ENCODE measurements around the gene AKIRIN1. TPM values are rescaled to one million over a fixed set of nuclear protein-coding genes. Genes with fewer than 3 reads are reported as not detected.

The AKIRIN1 gene
- total and polyA plus RNA-seq, 2 donors (not counting 3 experiments of a cell fraction or from before 2014, with no cell fraction given): 28.4 to 43.4 TPM

GRCh38 chr1:39048745-39049370 is 57.8 kb downstream of the AKIRIN1 start:
- no peaks in the 10 kb centered on the region for H3K9me1 ChIP-seq (replicated peaks; ENCODE audit: control insufficient read depth, extremely low read depth, insufficient read depth, low read length)
- H3K9me3 ChIP-seq (replicated peaks; ENCODE audit: control insufficient read depth, insufficient read depth, low read length): no peaks in the 10 kb centered on the region
- no peak for TF ChIP-seq POLR2AphosphoS5 (IDR thresholded peaks at IDR 0.05; ENCODE audit: insufficient read depth, low read depth, low read length)
- no peak for TF ChIP-seq MAX (IDR thresholded peaks at IDR 0.05; ENCODE audit: insufficient read depth, insufficient read length)
- TF ChIP-seq POLR2A (IDR thresholded peaks at IDR 0.05; ENCODE audit: low read depth, low read length): no peak
- no peak for TF ChIP-seq FOS (IDR thresholded peaks at IDR 0.05; ENCODE audit: borderline replicate concordance, insufficient read depth, low read length)
- TF ChIP-seq MYC (IDR thresholded peaks at IDR 0.05; ENCODE audit: low read depth, low read length): no peak
- TF ChIP-seq JUN (IDR thresholded peaks at IDR 0.05; ENCODE audit: borderline replicate concordance, insufficient read depth, insufficient read length, low read depth): no peak
- DNase-seq (ENCODE audit: low read depth, low spot score) (no peak), FAIRE-seq (no peak)
- BruUV-seq (replicated peaks): no TSS peak
- no peak overlapping the region for H2AFZ ChIP-seq (ENCODE audit: low read depth, low read length)
- CTCF ChIA-PET: no interaction called here
- H3K27me3 ChIP-seq (ENCODE audit: control insufficient read depth in 2 of 2, insufficient read depth in 2 of 2, low read length in 2 of 2): no peaks in the 10 kb centered on the region
- peak overlapping the region; percentile 74 for H3K27ac ChIP-seq (ENCODE audit: insufficient read depth, low read depth, low read length)
- no peaks in the 10 kb centered on the region for H3K79me2 ChIP-seq (ENCODE audit: control insufficient read depth, insufficient read depth, low read length)
- POLR2A ChIA-PET: no interaction called here
- H3K4me2 ChIP-seq (ENCODE audit: insufficient read depth, low read length): no peak overlapping the region
- H3K4me1 ChIP-seq (ENCODE audit: control insufficient read depth, extremely low read depth, insufficient read depth, low read length): peaks cover 16% of the 10 kb centered on the region
- no peak overlapping the region for H3K4me3 ChIP-seq (replicated peaks in 1 of 3; ENCODE audit: insufficient read depth in 1 of 3, low read depth in 1 of 3, low read length in 3 of 3)
- no peaks in the 10 kb centered on the region for H3K36me3 ChIP-seq (ENCODE audit: control insufficient read depth in 2 of 2, extremely low read depth in 1 of 2, insufficient read depth in 2 of 2, low read length in 2 of 2)
- H4K20me1 ChIP-seq (replicated peaks; ENCODE audit: control insufficient read depth, extremely low read depth, insufficient read depth, low read length): no peaks in the 10 kb centered on the region
- no peak overlapping the region for H3K9ac ChIP-seq (replicated peaks; ENCODE audit: extremely low read depth, insufficient read depth, low read length)
- intact Hi-C loops (cut with micrococcal nuclease) (no loop called here), dilution Hi-C loops (cut with MboI; ENCODE audit: extremely low pct_ligation_motif_present, low sequenced_read_pairs) (no loop called here)

DNA sequence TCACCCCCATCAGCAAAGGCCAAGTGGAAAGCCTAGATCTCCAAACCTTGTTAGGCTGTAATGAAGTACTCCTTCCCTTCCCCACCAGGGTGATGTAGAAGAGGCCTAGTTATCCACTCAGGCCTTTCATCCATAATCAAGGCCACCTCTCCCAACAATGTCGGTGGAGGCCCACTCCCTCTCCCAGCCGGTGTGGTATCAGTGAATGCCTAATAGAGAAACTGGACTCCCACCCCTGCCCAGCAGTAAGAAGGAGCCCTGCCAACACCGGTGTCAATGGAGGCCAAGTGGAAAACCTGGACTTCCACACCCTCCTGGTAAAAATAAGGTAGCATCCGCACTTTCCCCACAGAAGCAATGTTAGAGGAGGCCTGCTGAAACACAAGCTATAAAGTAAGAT is 58.9 kb downstream of the AKIRIN1 start:
- Histone ChIP-seq H2AFZ (ENCODE audit: low read depth, low read length) (no peak overlapping the region), H3K9me3 (replicated peaks; ENCODE audit: control insufficient read depth, insufficient read depth, low read length) (no peaks in the 10 kb centered on the region), H3K4me3 (replicated peaks in 1 of 3; ENCODE audit: insufficient read depth in 1 of 3, low read depth in 1 of 3, low read length in 3 of 3) (no peak overlapping the region), H3K4me1 (ENCODE audit: control insufficient read depth, extremely low read depth, insufficient read depth, low read length) (peaks cover 16% of the 10 kb centered on the region), H3K4me2 (ENCODE audit: insufficient read depth, low read length) (no peak overlapping the region), H3K79me2 (ENCODE audit: control insufficient read depth, insufficient read depth, low read length) (no peaks in the 10 kb centered on the region), H3K27me3 (ENCODE audit: control insufficient read depth in 2 of 2, insufficient read depth in 2 of 2, low read length in 2 of 2) (no peaks in the 10 kb centered on the region), H3K9me1 (replicated peaks; ENCODE audit: control insufficient read depth, extremely low read depth, insufficient read depth, low read length) (no peaks in the 10 kb centered on the region), H3K9ac (replicated peaks; ENCODE audit: extremely low read depth, insufficient read depth, low read length) (no peak overlapping the region), H4K20me1 (replicated peaks; ENCODE audit: control insufficient read depth, extremely low read depth, insufficient read depth, low read length) (no peaks in the 10 kb centered on the region), H3K36me3 (ENCODE audit: control insufficient read depth in 2 of 2, extremely low read depth in 1 of 2, insufficient read depth in 2 of 2, low read length in 2 of 2) (no peaks in the 10 kb centered on the region), H3K27ac (ENCODE audit: insufficient read depth, low read depth, low read length) (no peak overlapping the region)
- no TSS peak for BruUV-seq (replicated peaks)
- no peak for DNase-seq (ENCODE audit: low read depth, low spot score)
- TF ChIP-seq CTCF (IDR thresholded peaks at IDR 0.05; ENCODE audit: extremely low read depth in 1 of 2, insufficient read depth in 1 of 2, low read depth in 1 of 2, low read length in 2 of 2) (no peak), POLR2AphosphoS5 (IDR thresholded peaks at IDR 0.05; ENCODE audit: insufficient read depth, low read depth, low read length) (no peak), JUN (IDR thresholded peaks at IDR 0.05; ENCODE audit: borderline replicate concordance, insufficient read depth, insufficient read length, low read depth) (no peak), FOS (IDR thresholded peaks at IDR 0.05; ENCODE audit: borderline replicate concordance, insufficient read depth, low read length) (no peak), POLR2A (IDR thresholded peaks at IDR 0.05; ENCODE audit: low read depth, low read length) (no peak), GATA2 (IDR thresholded peaks at IDR 0.05; ENCODE audit: insufficient read depth, insufficient read length, low read depth, low read length) (no peak), EZH2 (IDR thresholded peaks at IDR 0.05; ENCODE audit: borderline replicate concordance, low read depth, low read length, severe bottlenecking) (no peak), MAX (IDR thresholded peaks at IDR 0.05; ENCODE audit: insufficient read depth, insufficient read length) (no peak), MYC (IDR thresholded peaks at IDR 0.05; ENCODE audit: low read depth, low read length) (no peak)
- ChIA-PET POLR2A (no interaction called here), CTCF (interaction anchor here (1.5 kb wide), 1 partner anchor 42 kb away, joined by 4 read pairs; no protein-coding TSS in a partner anchor)
- no peak for FAIRE-seq
- intact Hi-C loops (cut with micrococcal nuclease): no loop called here
- dilution Hi-C loops (cut with MboI; ENCODE audit: extremely low pct_ligation_motif_present, low sequenced_read_pairs): no loop called here
